Measurements from ENCODE around the gene FAM131A. TPM values are rescaled to one million over a fixed set of nuclear protein-coding genes. Genes with fewer than 3 reads are reported as not detected.
A peak's percentile ranks its signal among the peaks of the same experiment; 100 is the strongest.

Gene FAM131A
- total RNA-seq, 1 experiment from 2014 or later, result 14.4 TPM

DNA sequence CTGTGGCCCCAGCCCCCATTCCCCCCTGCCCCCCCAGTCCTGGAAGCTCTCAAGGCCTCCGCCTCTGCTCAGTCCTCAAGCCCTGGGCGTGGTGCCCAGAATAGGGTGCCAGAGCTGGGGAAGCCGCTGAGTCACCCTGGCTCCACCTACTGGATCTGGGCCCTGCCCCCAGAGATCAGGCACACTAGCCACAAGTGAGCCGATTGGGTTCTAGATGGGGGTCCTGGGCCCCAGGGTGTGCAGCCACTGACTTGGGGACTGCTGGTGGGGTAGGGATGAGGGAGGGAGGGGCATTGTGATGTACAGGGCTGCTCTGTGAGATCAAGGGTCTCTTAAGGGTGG lies 17.3 kb upstream of the FAM131A start:
- no peak overlapping the region for H3K4me2 ChIP-seq (ENCODE audit: insufficient read depth, insufficient read length, low read length)
- H4K5ac ChIP-seq (ENCODE audit: insufficient read length, low read depth, low read length), result no peak overlapping the region
- H2BK120ac ChIP-seq (ENCODE audit: low read depth, low read length, poor library complexity, severe bottlenecking), result no peak overlapping the region
- H3K9ac ChIP-seq (ENCODE audit: extremely low read depth, insufficient read length, low read length), result no peak overlapping the region
- H3K56ac ChIP-seq (ENCODE audit: insufficient read length, low read depth, low read length), result no peak overlapping the region
- no peaks in the 10 kb centered on the region for H3K9me3 ChIP-seq (ENCODE audit: control insufficient read depth, low read depth, low read length)
- no peak overlapping the region for H4K8ac ChIP-seq (replicated peaks; ENCODE audit: insufficient read length, low read depth, low read length)
- TF ChIP-seq, protein P1, sequence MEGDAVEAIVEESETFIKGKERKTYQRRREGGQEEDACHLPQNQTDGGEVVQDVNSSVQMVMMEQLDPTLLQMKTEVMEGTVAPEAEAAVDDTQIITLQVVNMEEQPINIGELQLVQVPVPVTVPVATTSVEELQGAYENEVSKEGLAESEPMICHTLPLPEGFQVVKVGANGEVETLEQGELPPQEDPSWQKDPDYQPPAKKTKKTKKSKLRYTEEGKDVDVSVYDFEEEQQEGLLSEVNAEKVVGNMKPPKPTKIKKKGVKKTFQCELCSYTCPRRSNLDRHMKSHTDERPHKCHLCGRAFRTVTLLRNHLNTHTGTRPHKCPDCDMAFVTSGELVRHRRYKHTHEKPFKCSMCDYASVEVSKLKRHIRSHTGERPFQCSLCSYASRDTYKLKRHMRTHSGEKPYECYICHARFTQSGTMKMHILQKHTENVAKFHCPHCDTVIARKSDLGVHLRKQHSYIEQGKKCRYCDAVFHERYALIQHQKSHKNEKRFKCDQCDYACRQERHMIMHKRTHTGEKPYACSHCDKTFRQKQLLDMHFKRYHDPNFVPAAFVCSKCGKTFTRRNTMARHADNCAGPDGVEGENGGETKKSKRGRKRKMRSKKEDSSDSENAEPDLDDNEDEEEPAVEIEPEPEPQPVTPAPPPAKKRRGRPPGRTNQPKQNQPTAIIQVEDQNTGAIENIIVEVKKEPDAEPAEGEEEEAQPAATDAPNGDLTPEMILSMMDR (conservative IDR thresholded peaks at IDR 0.05), result no peak
- peaks cover 8% of the 10 kb centered on the region; the same call in 1 of the 2 replicates for H3K4me1 ChIP-seq (ENCODE audit: insufficient read depth, low read length)
- Mint-ChIP-seq H3K27me3 (ENCODE audit: low read depth) (no peaks in the 10 kb centered on the region; the same call in 1 of the 2 replicates), H3K4me3 (no peak overlapping the region), H3K27ac (peak overlapping the region in 1 of 3 experiments; percentile 57; a peak in 1 of 7 replicates), H3K4me1 (peaks cover 26 to 27% of the 10 kb centered on the region in 2 experiments), H3K9me3 (no peaks in the 10 kb centered on the region), H3K36me3 (ENCODE audit: insufficient read depth in 1 of 3, low read depth in 3 of 3) (peaks cover 68 to 92% (median 79%) of the 10 kb centered on the region in 3 experiments)
- no peak overlapping the region for H3K23ac ChIP-seq (ENCODE audit: insufficient read length, low read depth, low read length)
- H3T11ph ChIP-seq (ENCODE audit: low read length), result no peak overlapping the region
- H3K27ac ChIP-seq (ENCODE audit: insufficient read length, low read depth, low read length), result no peak overlapping the region
- DNase-seq, result no peak
- H3K18ac ChIP-seq (ENCODE audit: insufficient read length, low read depth, low read length), result no peak overlapping the region
- H4K20me1 ChIP-seq (ENCODE audit: control insufficient read depth, insufficient read depth, insufficient read length), result no peaks in the 10 kb centered on the region
- H4K91ac ChIP-seq (ENCODE audit: insufficient read length, low read depth, low read length), result no peak overlapping the region
- no peak overlapping the region for H2BK20ac ChIP-seq (ENCODE audit: low read depth, low read length, poor library complexity, severe bottlenecking)
- no CpG with 5 or more reads among the region's 4 CpGs for WGBS (ENCODE audit: extremely low coverage, insufficient read length, low lambda C conversion rate)
- H2AFZ ChIP-seq (ENCODE audit: low read length), result no peak overlapping the region
- H2BK12ac ChIP-seq (ENCODE audit: insufficient read length, low read depth, low read length), result no peak overlapping the region
- peaks cover 38% of the 10 kb centered on the region for H3K79me2 ChIP-seq (ENCODE audit: insufficient read depth, low read length)
- peaks cover 6% of the 10 kb centered on the region for H3K79me1 ChIP-seq (ENCODE audit: insufficient read depth, low read depth, low read length, poor library complexity, severe bottlenecking)
- H2AK5ac ChIP-seq (ENCODE audit: insufficient read length, low read length), result no peak overlapping the region
- no peak overlapping the region for H3K4ac ChIP-seq (ENCODE audit: low read depth, low read length)
- no peak overlapping the region for H3K14ac ChIP-seq (ENCODE audit: insufficient read depth, low read length)
- no peak overlapping the region for H2BK5ac ChIP-seq (ENCODE audit: insufficient read length, low read length)
- peaks cover 10% of the 10 kb centered on the region for H3K23me2 ChIP-seq (ENCODE audit: insufficient read length, low read depth, low read length, poor library complexity, severe bottlenecking)
- no peaks in the 10 kb centered on the region for H3K27me3 ChIP-seq (ENCODE audit: insufficient read depth, low read length)
- no peak overlapping the region for H2BK15ac ChIP-seq (ENCODE audit: low read depth, low read length)

Data from H9 (cell line).